ENCODE data around the gene STIP1.
A peak's percentile ranks its signal among the peaks of the same experiment; 100 is the strongest.

Gene STIP1

GRCh38 chr11:64198511-64198910 is 12.5 kb downstream of the STIP1 start:
- no peak for DNase-seq (ENCODE audit: low read depth in 2 of 2)

- DNase-seq (ENCODE audit: low read depth in 2 of 2): no peak
Measured at GRCh38 chr11:64201543-64201942, 15.6 kb downstream of the STIP1 start.

GRCh38 chr11:64202992-64203391 is 17.0 kb downstream of the STIP1 start:
- no peak for DNase-seq (ENCODE audit: low read depth in 2 of 2)

- DNase-seq (ENCODE audit: low read depth in 2 of 2): no peak
Measured at GRCh38 chr11:64203421-64204079, 17.6 kb downstream of the STIP1 start.

- DNase-seq (ENCODE audit: low read depth in 2 of 2): no peak
Measured at GRCh38 chr11:64204080-64204440, 18.1 kb downstream of the STIP1 start.

- peak; percentile 63 to 73 for DNase-seq (ENCODE audit: low read depth in 2 of 2)
Measured at GRCh38 chr11:64204464-64204989, 18.6 kb downstream of the STIP1 start.

GRCh38 chr11:64206457-64207255 is 20.7 kb downstream of the STIP1 start, which contains the start of gene FERMT3:
FERMT3 (plus strand) TSS chr11:64206721; CDS start chr11:64207365, 644 bp downstream.
- DNase-seq (ENCODE audit: low read depth in 2 of 2): no peak

- DNase-seq (ENCODE audit: low read depth in 2 of 2): peak; percentile 54 to 60
Measured at GRCh38 chr11:64207256-64208085, 21.5 kb downstream of the STIP1 start.

GRCh38 chr11:64208086-64208795 is 22.3 kb downstream of the STIP1 start:
- no peak for DNase-seq (ENCODE audit: low read depth in 2 of 2)

- no peak for DNase-seq (ENCODE audit: low read depth in 2 of 2)
Measured at GRCh38 chr11:64208796-64209562, 23.0 kb downstream of the STIP1 start.

- DNase-seq (ENCODE audit: low read depth in 2 of 2): no peak
Measured at GRCh38 chr11:64209563-64209843, 23.5 kb downstream of the STIP1 start.

GRCh38 chr11:64210301-64211020 is 24.5 kb downstream of the STIP1 start:
- DNase-seq (ENCODE audit: low read depth in 2 of 2): no peak

- no peak for DNase-seq (ENCODE audit: low read depth in 2 of 2)
Measured at GRCh38 chr11:64211181-64211872, 25.4 kb downstream of the STIP1 start.

GRCh38 chr11:64216879-64217278 is 30.9 kb downstream of the STIP1 start:
- no peak for DNase-seq (ENCODE audit: low read depth in 2 of 2)

- no peak for DNase-seq (ENCODE audit: low read depth in 2 of 2)
Measured at GRCh38 chr11:64218628-64219353, 32.8 kb downstream of the STIP1 start.

GRCh38 chr11:64219354-64219684 is 33.3 kb downstream of the STIP1 start:
- DNase-seq (ENCODE audit: low read depth in 2 of 2): no peak

- no peak for DNase-seq (ENCODE audit: low read depth in 2 of 2)
Measured at GRCh38 chr11:64219755-64220154, 33.8 kb downstream of the STIP1 start.

- DNase-seq (ENCODE audit: low read depth in 2 of 2): no peak
Measured at GRCh38 chr11:64220271-64220670, 34.3 kb downstream of the STIP1 start.

- DNase-seq (ENCODE audit: low read depth in 2 of 2): no peak
Measured at GRCh38 chr11:64220798-64221197, 34.8 kb downstream of the STIP1 start.

All from stimulated activated CD8-positive, alpha-beta memory T cell treated with anti-CD3 and anti-CD28 coated beads, Interleukin-7, amount 100 ng/mL, for 1 hour (primary cell).